Liver (tissue), 3 donors: ENCODE data around the gene LRP10.

ENCODE experiments used
- RXRA ChIP-seq, 2 donors: IDR thresholded peaks; 2 replicates each; pipeline ENCODE4 v1.6.1; 2017 to 2018; ENCODE audit warnings: antibody characterized with exemption in 2 of 2, mild to moderate bottlenecking in 1 of 2
- SP1 ChIP-seq: IDR thresholded peaks from 2 replicates; pipeline ENCODE4 v1.6.1; 2018; ENCODE audit warnings: antibody characterized with exemption, mild to moderate bottlenecking
- TAF1 ChIP-seq: conservative IDR thresholded peaks from 2 replicates; pipeline ENCODE4 v1.6.1; 2016; ENCODE audit warnings: antibody characterized with exemption, mild to moderate bottlenecking
- ZBTB33 ChIP-seq: IDR thresholded peaks from 2 replicates; pipeline ENCODE4 v1.6.1; 2016; ENCODE audit warnings: antibody characterized with exemption
- TF ChIP-seq, protein P1 (sequence below): IDR thresholded peaks from 2 replicates; pipeline ENCODE4 v1.6.1; 2016; ENCODE audit warnings: antibody characterized with exemption, mild to moderate bottlenecking
- TF ChIP-seq, protein P2 (sequence below): IDR thresholded peaks from 2 replicates; pipeline ENCODE4 v1.6.1; 2016; ENCODE audit warnings: antibody characterized with exemption
- TF ChIP-seq, protein P3 (sequence below): fragments of 150-350 bp; IDR thresholded peaks from 2 replicates; pipeline ENCODE4 v1.5.1; 2017; ENCODE audit warnings: improper control_type of control experiment, low read depth, low read length; ENCODE audit not compliant: missing input control
- donor health status: healthy.
- donor health status: healthy.

DNA sequence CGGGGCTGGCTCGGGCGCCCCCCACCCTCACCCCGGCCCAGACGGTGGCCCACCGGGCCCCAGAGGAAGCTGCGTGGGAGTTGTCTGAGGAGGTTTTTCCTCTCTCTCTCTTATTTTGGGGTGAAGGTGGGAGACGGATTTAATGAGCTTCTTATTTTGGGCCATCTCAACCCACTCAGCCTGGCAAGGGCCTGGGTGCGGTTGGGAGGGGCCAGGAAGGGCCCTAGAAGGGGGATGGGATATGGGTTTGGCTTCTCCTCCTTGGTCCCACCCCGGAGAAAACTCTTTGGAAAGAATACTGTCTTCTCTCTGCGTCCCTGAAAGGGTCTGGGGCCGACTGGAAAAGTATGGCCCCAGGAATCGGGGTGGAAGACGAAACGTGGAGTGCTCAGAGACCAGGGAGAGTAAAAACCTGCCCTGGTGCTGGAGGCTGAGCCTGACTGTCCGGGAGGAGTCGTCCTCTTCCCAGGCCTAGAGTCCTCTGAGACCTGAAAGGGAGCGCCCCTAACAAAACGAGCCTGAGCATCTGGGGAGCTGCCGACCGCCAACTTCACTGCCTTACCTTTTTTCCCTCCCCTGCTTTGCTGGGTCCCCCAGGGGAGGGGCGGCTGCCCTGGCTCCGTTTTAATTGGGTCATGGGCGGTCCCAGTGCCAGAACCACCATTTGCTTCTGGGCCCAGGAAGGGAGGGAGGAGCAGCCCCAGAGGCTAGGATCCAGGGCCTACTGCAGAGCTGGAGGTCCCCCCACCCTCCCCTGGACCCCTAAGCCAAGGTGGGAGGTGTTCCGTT, 33.6 kb upstream of the LRP10 start:
- TF ChIP-seq, protein P1, sequence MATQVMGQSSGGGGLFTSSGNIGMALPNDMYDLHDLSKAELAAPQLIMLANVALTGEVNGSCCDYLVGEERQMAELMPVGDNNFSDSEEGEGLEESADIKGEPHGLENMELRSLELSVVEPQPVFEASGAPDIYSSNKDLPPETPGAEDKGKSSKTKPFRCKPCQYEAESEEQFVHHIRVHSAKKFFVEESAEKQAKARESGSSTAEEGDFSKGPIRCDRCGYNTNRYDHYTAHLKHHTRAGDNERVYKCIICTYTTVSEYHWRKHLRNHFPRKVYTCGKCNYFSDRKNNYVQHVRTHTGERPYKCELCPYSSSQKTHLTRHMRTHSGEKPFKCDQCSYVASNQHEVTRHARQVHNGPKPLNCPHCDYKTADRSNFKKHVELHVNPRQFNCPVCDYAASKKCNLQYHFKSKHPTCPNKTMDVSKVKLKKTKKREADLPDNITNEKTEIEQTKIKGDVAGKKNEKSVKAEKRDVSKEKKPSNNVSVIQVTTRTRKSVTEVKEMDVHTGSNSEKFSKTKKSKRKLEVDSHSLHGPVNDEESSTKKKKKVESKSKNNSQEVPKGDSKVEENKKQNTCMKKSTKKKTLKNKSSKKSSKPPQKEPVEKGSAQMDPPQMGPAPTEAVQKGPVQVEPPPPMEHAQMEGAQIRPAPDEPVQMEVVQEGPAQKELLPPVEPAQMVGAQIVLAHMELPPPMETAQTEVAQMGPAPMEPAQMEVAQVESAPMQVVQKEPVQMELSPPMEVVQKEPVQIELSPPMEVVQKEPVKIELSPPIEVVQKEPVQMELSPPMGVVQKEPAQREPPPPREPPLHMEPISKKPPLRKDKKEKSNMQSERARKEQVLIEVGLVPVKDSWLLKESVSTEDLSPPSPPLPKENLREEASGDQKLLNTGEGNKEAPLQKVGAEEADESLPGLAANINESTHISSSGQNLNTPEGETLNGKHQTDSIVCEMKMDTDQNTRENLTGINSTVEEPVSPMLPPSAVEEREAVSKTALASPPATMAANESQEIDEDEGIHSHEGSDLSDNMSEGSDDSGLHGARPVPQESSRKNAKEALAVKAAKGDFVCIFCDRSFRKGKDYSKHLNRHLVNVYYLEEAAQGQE, result no peak
- TF ChIP-seq TAF1, result no peak
- no peak for TF ChIP-seq SP1
- no peak for TF ChIP-seq RXRA (IDR thresholded peaks at IDR 0.05)
- TF ChIP-seq, protein P2, sequence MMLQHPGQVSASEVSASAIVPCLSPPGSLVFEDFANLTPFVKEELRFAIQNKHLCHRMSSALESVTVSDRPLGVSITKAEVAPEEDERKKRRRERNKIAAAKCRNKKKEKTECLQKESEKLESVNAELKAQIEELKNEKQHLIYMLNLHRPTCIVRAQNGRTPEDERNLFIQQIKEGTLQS, result no peak
- TF ChIP-seq, protein P3, sequence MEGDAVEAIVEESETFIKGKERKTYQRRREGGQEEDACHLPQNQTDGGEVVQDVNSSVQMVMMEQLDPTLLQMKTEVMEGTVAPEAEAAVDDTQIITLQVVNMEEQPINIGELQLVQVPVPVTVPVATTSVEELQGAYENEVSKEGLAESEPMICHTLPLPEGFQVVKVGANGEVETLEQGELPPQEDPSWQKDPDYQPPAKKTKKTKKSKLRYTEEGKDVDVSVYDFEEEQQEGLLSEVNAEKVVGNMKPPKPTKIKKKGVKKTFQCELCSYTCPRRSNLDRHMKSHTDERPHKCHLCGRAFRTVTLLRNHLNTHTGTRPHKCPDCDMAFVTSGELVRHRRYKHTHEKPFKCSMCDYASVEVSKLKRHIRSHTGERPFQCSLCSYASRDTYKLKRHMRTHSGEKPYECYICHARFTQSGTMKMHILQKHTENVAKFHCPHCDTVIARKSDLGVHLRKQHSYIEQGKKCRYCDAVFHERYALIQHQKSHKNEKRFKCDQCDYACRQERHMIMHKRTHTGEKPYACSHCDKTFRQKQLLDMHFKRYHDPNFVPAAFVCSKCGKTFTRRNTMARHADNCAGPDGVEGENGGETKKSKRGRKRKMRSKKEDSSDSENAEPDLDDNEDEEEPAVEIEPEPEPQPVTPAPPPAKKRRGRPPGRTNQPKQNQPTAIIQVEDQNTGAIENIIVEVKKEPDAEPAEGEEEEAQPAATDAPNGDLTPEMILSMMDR, result no peak
- no peak for TF ChIP-seq ZBTB33
